ENCODE measurements around the gene BZW2.

The BZW2 gene

GRCh38 chr7:16728811-16729210, 82.8 kb downstream of the BZW2 start:
- no peak for DNase-seq (ENCODE audit: low spot score)
- no peak for TF ChIP-seq CTCF (IDR thresholded peaks at IDR 0.05; ENCODE audit: extremely low read depth, missing control alignments)

- no peak for TF ChIP-seq CTCF (IDR thresholded peaks at IDR 0.05; ENCODE audit: extremely low read depth, missing control alignments)
- DNase-seq (ENCODE audit: low spot score), result no peak
These were observed 83.6 kb downstream of the BZW2 start for GRCh38 chr7:16729541-16729940.

- TF ChIP-seq CTCF (IDR thresholded peaks at IDR 0.05; ENCODE audit: extremely low read depth, missing control alignments), result no peak
- no peak for DNase-seq (ENCODE audit: low spot score)
These were observed 85.0 kb downstream of the BZW2 start for GRCh38 chr7:16730937-16731336.

GRCh38 chr7:16732828-16733227, 86.8 kb downstream of the BZW2 start:
- no peak for DNase-seq (ENCODE audit: low spot score)
- TF ChIP-seq CTCF (IDR thresholded peaks at IDR 0.05; ENCODE audit: extremely low read depth, missing control alignments), result no peak

GRCh38 chr7:16734148-16734726, 88.3 kb downstream of the BZW2 start:
- DNase-seq (ENCODE audit: low spot score), result no peak
- TF ChIP-seq CTCF (IDR thresholded peaks at IDR 0.05; ENCODE audit: extremely low read depth, missing control alignments), result no peak

- DNase-seq (ENCODE audit: low spot score), result no peak
- TF ChIP-seq CTCF (IDR thresholded peaks at IDR 0.05; ENCODE audit: extremely low read depth, missing control alignments), result no peak
These were observed 89.0 kb downstream of the BZW2 start for GRCh38 chr7:16735020-16735419.

- DNase-seq (ENCODE audit: low spot score), result no peak
- no peak for TF ChIP-seq CTCF (IDR thresholded peaks at IDR 0.05; ENCODE audit: extremely low read depth, missing control alignments)
These were observed 92.2 kb downstream of the BZW2 start for GRCh38 chr7:16738011-16738688.

Measured in GM20000 (cell line).